Esophagus muscularis mucosa (tissue), 3 donors: Measurements from ENCODE around the gene DEUP1.

ENCODE experiments used
- CTCF ChIP-seq, 3 experiments: fragments of 200-600 bp in 2 of 3; fragments of 450-650 bp in 1 of 3; sonication (generic) in 2 of 3; IDR thresholded peaks; one replicate each; pipeline ENCODE4 v1.5.1; 2017 to 2019; ENCODE audit warnings: antibody characterized with exemption in 3 of 3, mild to moderate bottlenecking in 2 of 3, moderate library complexity in 1 of 3
- EP300 ChIP-seq: sonication (generic); formaldehyde crosslinking; IDR thresholded peaks from one replicate; pipeline ENCODE4 v1.6.1; 2017; ENCODE audit warnings: antibody characterized with exemption

- TF ChIP-seq CTCF (IDR thresholded peaks at IDR 0.05) = no peak
- no peak for TF ChIP-seq EP300
These were observed 40.6 kb upstream of the DEUP1 start for GRCh38 chr11:93289782-93290463.
